Memory B cell (primary cell): Measurements from ENCODE around the gene HBA1.
"Not testable (repeated sequence)": the region's sequence is repeated elsewhere in the genome, so short reads cannot be mapped to it uniquely, and the experiment has no call there.

ENCODE experiments used
- ATAC-seq: fragments of 150-1000 bp; cut with Tn5 transposase; 2 replicates; pipeline ENCODE4 v1.10.0; 2021; ENCODE audit warnings: low read depth, mild to moderate bottlenecking, moderate library complexity
- DNase-seq, 2 donors: peaks; one replicate each; pipeline ENCODE4 v3.0.0; 2022; ENCODE audit warnings: low spot score in 2 of 2
- H3K27ac Mint-ChIP-seq: one replicate; pipeline ENCODE4 v1.8.0; 2022; ENCODE audit warnings: mild to moderate bottlenecking, moderate library complexity, mixed read lengths
- H3K27me3 Mint-ChIP-seq: one replicate; pipeline ENCODE4 v1.8.0; 2022; ENCODE audit warnings: mixed read lengths
- H3K36me3 Mint-ChIP-seq: one replicate; pipeline ENCODE4 v1.8.0; 2022; ENCODE audit warnings: mild to moderate bottlenecking, mixed read lengths
- H3K4me1 Mint-ChIP-seq: one replicate; pipeline ENCODE4 v1.8.0; 2022; ENCODE audit warnings: mixed read lengths
- H3K4me3 Mint-ChIP-seq: one replicate; pipeline ENCODE4 v1.8.0; 2022; ENCODE audit warnings: mild to moderate bottlenecking, moderate library complexity, mixed read lengths
- H3K9me3 Mint-ChIP-seq: one replicate; pipeline ENCODE4 v1.8.0; 2022; ENCODE audit warnings: mixed read lengths

Gene HBA1

GRCh38 chr16:152141-153128 lies 24.0 kb upstream of the HBA1 start, which contains the start of gene HBZ:
Gene HBZ, plus strand, starts transcription at chr16:152644. Its CDS starts 266 bp downstream, at chr16:152910.
- H3K9me3 Mint-ChIP-seq = no peaks in the 10 kb centered on the region
- H3K36me3 Mint-ChIP-seq = no peaks in the 10 kb centered on the region
- H3K27ac Mint-ChIP-seq = peak within 1 kb of the TSS; percentile 42
- peaks cover 18% of the 10 kb centered on the region for H3K27me3 Mint-ChIP-seq
- H3K4me1 Mint-ChIP-seq = peaks cover 10% of the 10 kb centered on the region
- no peak for ATAC-seq
- DNase-seq = no peak
- H3K4me3 Mint-ChIP-seq = peak within 1 kb of the TSS; percentile 66

- H3K4me3 Mint-ChIP-seq = peak overlapping the region; percentile 66
- peaks cover 18% of the 10 kb centered on the region for H3K27me3 Mint-ChIP-seq
- H3K36me3 Mint-ChIP-seq, H3K9me3 Mint-ChIP-seq, H3K4me1 Mint-ChIP-seq, ATAC-seq, DNase-seq: not testable (repeated sequence)
- H3K27ac Mint-ChIP-seq = peak overlapping the region; percentile 42
Measured at GRCh38 chr16:153129-153521, 23.4 kb upstream of the HBA1 start.

DNA sequence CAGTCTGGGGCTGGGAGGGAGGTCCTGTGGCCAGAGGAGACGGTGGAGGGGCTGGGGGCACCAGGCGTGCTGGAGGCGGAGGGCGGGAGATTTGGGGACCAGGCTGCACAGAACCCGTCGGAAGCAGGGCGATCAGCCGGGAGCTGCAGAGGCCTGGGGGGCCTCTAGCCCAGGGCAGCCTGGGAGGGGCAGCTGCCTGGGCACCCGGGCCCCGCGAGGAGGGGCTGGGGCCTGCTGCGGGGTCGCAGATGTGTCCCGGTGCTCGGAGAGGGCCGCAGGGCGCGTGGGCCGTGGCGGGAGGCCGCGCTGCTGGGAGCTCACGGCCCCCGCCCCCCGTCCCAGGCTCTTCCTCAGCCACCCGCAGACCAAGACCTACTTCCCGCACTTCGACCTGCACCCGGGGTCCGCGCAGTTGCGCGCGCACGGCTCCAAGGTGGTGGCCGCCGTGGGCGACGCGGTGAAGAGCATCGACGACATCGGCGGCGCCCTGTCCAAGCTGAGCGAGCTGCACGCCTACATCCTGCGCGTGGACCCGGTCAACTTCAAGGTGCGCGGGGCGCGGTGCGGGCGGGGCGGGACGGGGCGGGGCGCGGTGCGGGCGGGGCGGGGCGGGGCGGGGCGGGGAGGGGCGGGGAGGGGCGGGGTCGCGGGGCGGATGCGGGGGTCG lies 22.8 kb upstream of the HBA1 start:
- not testable (repeated sequence) for H3K27ac Mint-ChIP-seq, DNase-seq, H3K36me3 Mint-ChIP-seq, H3K4me1 Mint-ChIP-seq, H3K4me3 Mint-ChIP-seq, H3K9me3 Mint-ChIP-seq
- peaks cover 21% of the 10 kb centered on the region for H3K27me3 Mint-ChIP-seq
- ATAC-seq = peak; percentile 26

GRCh38 chr16:154217-155030 lies 22.1 kb upstream of the HBA1 start:
- peaks cover 22% of the 10 kb centered on the region for H3K27me3 Mint-ChIP-seq
- H3K9me3 Mint-ChIP-seq = no peaks in the 10 kb centered on the region
- ATAC-seq (peak; percentile 43), DNase-seq (no peak)
- H3K4me1 Mint-ChIP-seq = peaks cover 11% of the 10 kb centered on the region
- H3K27ac Mint-ChIP-seq = no peak overlapping the region
- peak overlapping the region; percentile 61 for H3K4me3 Mint-ChIP-seq
- H3K36me3 Mint-ChIP-seq = no peaks in the 10 kb centered on the region

DNA sequence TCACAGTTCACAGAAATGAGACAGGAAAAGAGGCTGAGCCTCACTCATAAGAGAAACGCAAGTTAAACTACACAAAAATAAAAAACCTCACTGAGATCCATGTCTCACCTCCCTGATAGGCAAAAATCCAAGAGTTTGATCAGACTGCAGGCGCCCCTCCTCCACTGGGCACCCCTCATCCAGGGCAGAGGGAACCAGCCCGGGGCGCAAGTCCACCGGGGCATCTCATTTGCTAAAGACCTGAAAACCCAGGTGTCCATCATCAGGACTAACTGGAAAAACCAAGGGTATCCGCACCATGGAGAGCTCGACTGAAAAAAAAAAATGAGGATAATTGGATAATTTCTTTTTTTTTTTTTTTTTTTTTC lies 21.5 kb upstream of the HBA1 start:
- no peaks in the 10 kb centered on the region for H3K36me3 Mint-ChIP-seq

DNA sequence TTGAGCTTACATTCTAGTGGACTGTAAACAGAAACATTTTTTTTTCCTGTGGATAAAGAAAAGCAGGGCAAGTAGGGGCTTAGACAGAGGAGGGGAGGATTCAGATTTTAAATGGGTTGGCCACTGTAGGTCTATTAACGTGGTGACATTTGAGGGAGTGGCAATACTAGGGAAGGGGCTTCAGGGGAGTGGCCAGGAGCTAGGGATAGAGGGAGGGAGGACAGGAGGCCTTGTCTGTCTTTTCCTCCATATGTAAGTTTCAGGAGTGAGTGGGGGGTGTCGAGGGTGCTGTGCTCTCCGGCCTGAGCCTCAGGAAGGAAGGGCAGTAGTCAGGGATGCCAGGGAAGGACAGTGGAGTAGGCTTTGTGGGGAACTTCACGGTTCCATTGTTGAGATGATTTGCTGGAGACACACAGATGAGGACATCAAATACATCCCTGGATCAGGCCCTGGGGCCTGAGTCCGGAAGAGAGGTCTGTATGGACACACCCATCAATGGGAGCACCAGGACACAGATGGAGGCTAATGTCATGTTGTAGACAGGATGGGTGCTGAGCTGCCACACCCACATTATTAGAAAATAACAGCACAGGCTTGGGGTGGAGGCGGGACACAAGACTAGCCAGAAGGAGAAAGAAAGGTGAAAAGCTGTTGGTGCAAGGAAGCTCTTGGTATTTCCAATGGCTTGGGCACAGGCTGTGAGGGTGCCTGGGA lies 17.2 kb upstream of the HBA1 start:
- no peaks in the 10 kb centered on the region for H3K9me3 Mint-ChIP-seq
- ATAC-seq (no peak), DNase-seq (no peak)
- H3K36me3 Mint-ChIP-seq = no peaks in the 10 kb centered on the region
- H3K4me3 Mint-ChIP-seq = no peak overlapping the region
- peaks cover 26% of the 10 kb centered on the region for H3K27me3 Mint-ChIP-seq
- H3K4me1 Mint-ChIP-seq = peaks cover 9% of the 10 kb centered on the region
- H3K27ac Mint-ChIP-seq = no peak overlapping the region

More for the DNA sequence above, 21.5 kb upstream of the HBA1 start:
- peaks cover 13% of the 10 kb centered on the region for H3K4me1 Mint-ChIP-seq
- ATAC-seq = no peak
- no peak overlapping the region for H3K27ac Mint-ChIP-seq
- peaks cover 26% of the 10 kb centered on the region for H3K27me3 Mint-ChIP-seq
- DNase-seq = no peak
- H3K4me3 Mint-ChIP-seq = peak overlapping the region; percentile 49
- no peaks in the 10 kb centered on the region for H3K9me3 Mint-ChIP-seq

DNA sequence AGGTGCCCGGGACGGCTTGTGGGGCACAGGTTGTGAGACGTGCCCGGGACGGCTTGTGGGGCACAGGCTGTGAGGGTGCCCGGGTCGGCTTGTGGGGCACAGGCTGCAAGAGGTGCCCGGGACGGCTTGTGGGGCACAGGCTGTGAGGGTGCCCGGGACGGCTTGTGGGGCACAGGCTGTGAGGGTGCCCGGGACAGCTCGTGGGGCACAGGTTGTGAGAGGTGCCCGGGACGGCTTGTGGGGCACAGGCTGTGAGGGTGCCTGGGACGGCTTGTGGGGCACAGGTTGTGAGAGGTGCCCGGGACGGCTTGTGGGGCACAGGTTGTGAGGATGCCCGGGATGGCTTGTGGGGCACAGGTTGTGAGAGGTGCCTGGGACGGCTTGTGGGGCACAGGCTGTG lies 16.2 kb upstream of the HBA1 start:
- H3K4me3 Mint-ChIP-seq, DNase-seq, ATAC-seq, H3K9me3 Mint-ChIP-seq, H3K36me3 Mint-ChIP-seq, H3K4me1 Mint-ChIP-seq, H3K27ac Mint-ChIP-seq: not testable (repeated sequence)
- peaks cover 20% of the 10 kb centered on the region for H3K27me3 Mint-ChIP-seq

GRCh38 chr16:160691-161190 lies 15.7 kb upstream of the HBA1 start:
- Mint-ChIP-seq H3K36me3 (no peaks in the 10 kb centered on the region), H3K9me3 (no peaks in the 10 kb centered on the region), H3K27me3 (peaks cover 20% of the 10 kb centered on the region), H3K27ac (no peak overlapping the region), H3K4me3 (no peak overlapping the region), H3K4me1 (peaks cover 3% of the 10 kb centered on the region)
- DNase-seq (no peak), ATAC-seq (no peak)

- no peak overlapping the region for H3K4me3 Mint-ChIP-seq
- no peaks in the 10 kb centered on the region for H3K36me3 Mint-ChIP-seq
- H3K9me3 Mint-ChIP-seq = no peaks in the 10 kb centered on the region
- ATAC-seq (no peak), DNase-seq (no peak)
- H3K27me3 Mint-ChIP-seq = peaks cover 23% of the 10 kb centered on the region
- no peak overlapping the region for H3K27ac Mint-ChIP-seq
- peaks cover 3% of the 10 kb centered on the region for H3K4me1 Mint-ChIP-seq
Measured at GRCh38 chr16:162271-162991, 14.0 kb upstream of the HBA1 start.

- not testable (repeated sequence) for H3K27ac Mint-ChIP-seq, ATAC-seq
- peaks cover 25% of the 10 kb centered on the region for H3K27me3 Mint-ChIP-seq
Measured at GRCh38 chr16:163139-163538, 13.3 kb upstream of the HBA1 start.

DNA sequence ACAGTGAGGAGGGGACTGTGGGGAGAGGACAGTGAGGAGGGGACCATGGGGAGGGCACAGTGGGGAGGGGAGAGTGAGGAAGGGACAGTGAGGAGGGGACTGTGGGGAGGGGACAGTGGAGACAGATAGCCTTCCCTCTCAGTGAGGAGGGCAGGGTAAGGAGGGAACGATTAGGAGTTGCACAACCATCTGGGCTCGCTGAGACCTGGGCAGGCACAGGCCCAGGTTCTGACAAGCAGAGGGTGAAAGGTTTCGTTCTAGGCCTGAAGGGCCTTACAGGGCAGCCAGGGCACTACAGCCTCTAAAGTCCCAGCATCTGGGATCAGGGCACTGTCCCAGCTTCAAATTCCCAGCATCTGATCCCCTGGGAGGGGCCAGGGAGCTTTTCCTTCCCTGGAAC lies 12.8 kb upstream of the HBA1 start:
- not testable (repeated sequence) for DNase-seq, H3K36me3 Mint-ChIP-seq, H3K9me3 Mint-ChIP-seq, H3K27ac Mint-ChIP-seq, H3K4me1 Mint-ChIP-seq, ATAC-seq, H3K4me3 Mint-ChIP-seq
- peaks cover 27% of the 10 kb centered on the region for H3K27me3 Mint-ChIP-seq

More at GRCh38 chr16:163139-163538, 13.3 kb upstream of the HBA1 start:
- H3K4me1 Mint-ChIP-seq, H3K9me3 Mint-ChIP-seq, DNase-seq, H3K36me3 Mint-ChIP-seq, H3K4me3 Mint-ChIP-seq: not testable (repeated sequence)

DNA sequence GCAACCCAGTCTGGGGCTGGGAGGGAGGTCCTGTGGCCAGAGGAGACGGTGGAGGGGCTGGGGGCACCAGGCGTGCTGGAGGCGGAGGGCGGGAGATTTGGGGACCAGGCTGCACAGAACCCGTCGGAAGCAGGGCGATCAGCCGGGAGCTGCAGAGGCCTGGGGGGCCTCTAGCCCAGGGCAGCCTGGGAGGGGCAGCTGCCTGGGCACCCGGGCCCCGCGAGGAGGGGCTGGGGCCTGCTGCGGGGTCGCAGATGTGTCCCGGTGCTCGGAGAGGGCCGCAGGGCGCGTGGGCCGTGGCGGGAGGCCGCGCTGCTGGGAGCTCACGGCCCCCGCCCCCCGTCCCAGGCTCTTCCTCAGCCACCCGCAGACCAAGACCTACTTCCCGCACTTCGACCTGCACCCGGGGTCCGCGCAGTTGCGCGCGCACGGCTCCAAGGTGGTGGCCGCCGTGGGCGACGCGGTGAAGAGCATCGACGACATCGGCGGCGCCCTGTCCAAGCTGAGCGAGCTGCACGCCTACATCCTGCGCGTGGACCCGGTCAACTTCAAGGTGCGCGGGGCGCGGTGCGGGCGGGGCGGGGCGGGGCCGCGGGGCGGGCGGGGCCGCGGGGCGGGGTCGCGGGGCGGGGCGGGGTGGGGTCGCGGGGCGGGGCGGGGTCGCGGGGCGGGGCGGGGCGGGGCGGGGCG lies 12.2 kb upstream of the HBA1 start:
- peaks cover 27% of the 10 kb centered on the region for H3K27me3 Mint-ChIP-seq
- H3K4me3 Mint-ChIP-seq, H3K4me1 Mint-ChIP-seq, DNase-seq, H3K27ac Mint-ChIP-seq, H3K9me3 Mint-ChIP-seq, H3K36me3 Mint-ChIP-seq: not testable (repeated sequence)
- ATAC-seq = peak; percentile 36
